Uterus (tissue), 4 donors: Measurements from ENCODE around the gene MOCOS. TPM values are rescaled to one million over a fixed set of nuclear protein-coding genes. Genes with fewer than 3 reads are reported as not detected.
"Not testable (repeated sequence)": the region's sequence is repeated elsewhere in the genome, so short reads cannot be mapped to it uniquely, and the experiment has no call there.

Experiments used
- DNase-seq, 2 donors: peaks; one replicate each; pipeline ENCODE4 v3.0.0-alpha.2; 2019 to 2020
- H3K27ac ChIP-seq, 2 donors: fragments of 200-600 bp; sonication (generic); 1 replicate in 1 of 2; 2 replicates in 1 of 2; pipeline ENCODE4 v1.5.1; 2016 to 2018
- H3K27me3 ChIP-seq, 2 donors: fragments of 200-600 bp; sonication (generic); one replicate each; pipeline ENCODE4 v1.5.1; 2018 to 2019; ENCODE audit warnings: control low read depth in 1 of 2
- H3K36me3 ChIP-seq, 2 donors: fragments of 200-600 bp; sonication (generic); one replicate each; pipeline ENCODE4 v1.5.1; 2019; ENCODE audit warnings: control low read depth in 1 of 2
- H3K4me1 ChIP-seq, 2 donors: fragments of 200-600 bp; sonication (generic); one replicate each; pipeline ENCODE4 v1.5.1; 2018 to 2019; ENCODE audit warnings: control low read depth in 1 of 2
- H3K4me3 ChIP-seq, 2 donors: fragments of 200-600 bp; sonication (generic); 1 replicate in 1 of 2; 2 replicates in 1 of 2; pipeline ENCODE4 v1.5.1; 2018 to 2019; ENCODE audit warnings: mild to moderate bottlenecking in 1 of 2
- H3K9me3 ChIP-seq, 2 donors: fragments of 200-600 bp; sonication (generic); one replicate each; pipeline ENCODE4 v1.5.1; 2019; ENCODE audit warnings: control low read depth in 1 of 2
- CTCF ChIP-seq, 4 experiments: fragments of 200-600 bp in 2 of 4; fragments of 450-650 bp in 2 of 4; sonication (generic) in 2 of 4; IDR thresholded peaks; one replicate each; pipeline ENCODE4 v1.5.1; 2016 to 2019; ENCODE audit warnings: antibody characterized with exemption in 4 of 4, mild to moderate bottlenecking in 2 of 4, moderate library complexity in 1 of 4
- POLR2A ChIP-seq, 2 donors: fragments of 450-650 bp; IDR thresholded peaks; one replicate each; pipeline ENCODE4 v1.6.1; 2016; ENCODE audit warnings: antibody characterized with exemption in 2 of 2, mild to moderate bottlenecking in 1 of 2, moderate library complexity in 1 of 2
- intact Hi-C: fragments of 100-400 bp; cut with DNase I; formaldehyde crosslinking; loops from one replicate; pipeline ENCODE4 v1.15.1; 2023; ENCODE audit warnings: low total_unique reads
- total RNA-seq, 4 donors: library from RNA; depleted of rRNA in 3 of 4; stranded (reverse); fragments of >200 nt in 3 of 4; gene quantifications; one replicate each; pipeline versions ENCODE4 v1.1.0 to v1.2.4, GENCODE V29; 2014 to 2023
- donor health status: DM: yes; HTN: yes; CAD: no.

The MOCOS gene
- total RNA-seq, 4 donors from 2014 or later = under 0.01 to 1.7 (median 1.4) TPM; not detected in 1

- no peak overlapping the region for H3K4me3 ChIP-seq
- no peak for DNase-seq
- intact Hi-C loops = no loop called here
- no peaks in the 10 kb centered on the region for H3K4me1 ChIP-seq
- no peak overlapping the region for H3K27ac ChIP-seq
- TF ChIP-seq CTCF (IDR thresholded peaks at IDR 0.05) (no peak), POLR2A (IDR thresholded peaks at IDR 0.05) (no peak)
- no peaks in the 10 kb centered on the region for H3K27me3 ChIP-seq
- H3K9me3 ChIP-seq = peaks cover 0 to 17% of the 10 kb centered on the region in 2 donors
- H3K36me3 ChIP-seq = no peaks in the 10 kb centered on the region
Measured at GRCh38 chr18:36229188-36229587, 41.9 kb downstream of the MOCOS start.

GRCh38 chr18:36240510-36240909 lies 53.2 kb downstream of the MOCOS start:
- H3K9me3 ChIP-seq, H3K27me3 ChIP-seq, H3K4me3 ChIP-seq, H3K4me1 ChIP-seq, H3K27ac ChIP-seq, DNase-seq, H3K36me3 ChIP-seq, intact Hi-C loops: not testable (repeated sequence)

GRCh38 chr18:36241831-36242230 lies 54.5 kb downstream of the MOCOS start:
- no peaks in the 10 kb centered on the region for H3K4me1 ChIP-seq
- no peaks in the 10 kb centered on the region for H3K27me3 ChIP-seq
- no peaks in the 10 kb centered on the region for H3K36me3 ChIP-seq
- DNase-seq = no peak
- no peak overlapping the region for H3K27ac ChIP-seq
- intact Hi-C loops = no loop called here
- H3K9me3 ChIP-seq = peaks cover 0 to 4% of the 10 kb centered on the region in 2 donors
- H3K4me3 ChIP-seq = no peak overlapping the region
- no peak for TF ChIP-seq POLR2A (IDR thresholded peaks at IDR 0.05)
- TF ChIP-seq CTCF (IDR thresholded peaks at IDR 0.05) = no peak

GRCh38 chr18:36247036-36247435 lies 59.7 kb downstream of the MOCOS start:
- no peaks in the 10 kb centered on the region for H3K36me3 ChIP-seq
- TF ChIP-seq POLR2A (IDR thresholded peaks at IDR 0.05) = no peak
- no peak for TF ChIP-seq CTCF (IDR thresholded peaks at IDR 0.05)
- DNase-seq = no peak

GRCh38 chr18:36249392-36249791 lies 62.1 kb downstream of the MOCOS start:
- Histone ChIP-seq H3K36me3 (no peaks in the 10 kb centered on the region), H3K9me3 (peaks cover 0 to 4% of the 10 kb centered on the region in 2 donors), H3K27me3 (no peaks in the 10 kb centered on the region), H3K4me1 (no peaks in the 10 kb centered on the region), H3K4me3 (no peak overlapping the region), H3K27ac (no peak overlapping the region)
- no peak for TF ChIP-seq POLR2A (IDR thresholded peaks at IDR 0.05)
- TF ChIP-seq CTCF (IDR thresholded peaks at IDR 0.05) = no peak
- intact Hi-C loops = no loop called here
- no peak for DNase-seq

More at GRCh38 chr18:36247036-36247435, 59.7 kb downstream of the MOCOS start:
- intact Hi-C loops = no loop called here
- H3K4me3 ChIP-seq = no peak overlapping the region
- no peaks in the 10 kb centered on the region for H3K4me1 ChIP-seq
- H3K27me3 ChIP-seq = no peaks in the 10 kb centered on the region
- H3K27ac ChIP-seq = no peak overlapping the region
- H3K9me3 ChIP-seq = peaks cover 0 to 4% of the 10 kb centered on the region in 2 donors

- Histone ChIP-seq H3K4me1 (no peaks in the 10 kb centered on the region), H3K27ac (no peak overlapping the region), H3K9me3 (no peaks in the 10 kb centered on the region), H3K27me3 (no peaks in the 10 kb centered on the region), H3K4me3 (no peak overlapping the region), H3K36me3 (no peaks in the 10 kb centered on the region)
- DNase-seq = no peak
- intact Hi-C loops = no loop called here
- TF ChIP-seq CTCF (IDR thresholded peaks at IDR 0.05) = no peak
- no peak for TF ChIP-seq POLR2A (IDR thresholded peaks at IDR 0.05)
Measured at GRCh38 chr18:36250827-36251226, 63.5 kb downstream of the MOCOS start.
